HepG2 (cell line): ENCODE measurements around the gene SFXN5. TPM values are rescaled to one million over a fixed set of nuclear protein-coding genes. Genes with fewer than 3 reads are reported as not detected.

Experiments used
- CBX1 ChIP-seq: IDR thresholded peaks from one replicate; pipeline ENCODE4 v1.6.1; 2016; ENCODE audit warnings: antibody characterized with exemption, low read depth
- ELF1 ChIP-seq: sonication (generic); formaldehyde crosslinking; IDR thresholded peaks from 2 replicates; pipeline ENCODE4 v1.4.0; 2020; ENCODE audit warnings: missing genetic modification reagents
- FOXM1 ChIP-seq: sonication (generic); formaldehyde crosslinking; IDR thresholded peaks from 2 replicates; pipeline ENCODE4 v1.5.0; 2020; ENCODE audit warnings: missing genetic modification reagents
- IKZF4 ChIP-seq: sonication (generic); formaldehyde crosslinking; IDR thresholded peaks from 2 replicates; pipeline ENCODE4 v1.5.1; 2020; ENCODE audit warnings: borderline replicate concordance, mild to moderate bottlenecking, low read depth, missing genetic modification reagents; ENCODE audit errors: not compliant biosample characterization
- KDM6A ChIP-seq: IDR thresholded peaks from 2 replicates; pipeline ENCODE4 v1.6.1; 2016; ENCODE audit warnings: low read depth
- MAFF ChIP-seq: IDR thresholded peaks from 2 replicates; pipeline ENCODE4 v1.6.1; 2011; ENCODE audit warnings: low read depth, low read length, improper control_type of control experiment
- NFIB ChIP-seq: sonication (generic); formaldehyde crosslinking; IDR thresholded peaks from 2 replicates; pipeline ENCODE4 v1.9.0; 2021; ENCODE audit warnings: missing genetic modification reagents, mild to moderate bottlenecking, borderline replicate concordance
- NFKB2 ChIP-seq: sonication (generic); formaldehyde crosslinking; IDR thresholded peaks from 2 replicates; pipeline ENCODE4 v1.4.0; 2020; ENCODE audit warnings: missing genetic modification reagents, borderline replicate concordance
- NKX3-1 ChIP-seq: sonication (generic); formaldehyde crosslinking; IDR thresholded peaks from 2 replicates; pipeline ENCODE4 v1.5.0; 2020; ENCODE audit warnings: missing genetic modification reagents
- PTBP1 ChIP-seq: fragments of 200-400 bp; formaldehyde crosslinking; IDR thresholded peaks from 2 replicates; pipeline ENCODE4 v1.6.1; 2018; ENCODE audit warnings: low read length, low read depth; ENCODE audit not compliant: poor library complexity, severe bottlenecking
- RBM39 ChIP-seq: fragments of 200-400 bp; formaldehyde crosslinking; IDR thresholded peaks from one replicate; pipeline ENCODE4 v1.6.1; 2018; ENCODE audit warnings: antibody characterized with exemption, mild to moderate bottlenecking, low read depth, low read length; ENCODE audit not compliant: poor library complexity, severe bottlenecking
- TBX2 ChIP-seq: sonication (generic); formaldehyde crosslinking; IDR thresholded peaks from 2 replicates; pipeline ENCODE4 v1.5.0; 2020; ENCODE audit warnings: missing genetic modification reagents, mild to moderate bottlenecking, borderline replicate concordance
- ZNF136 ChIP-seq: sonication (generic); formaldehyde crosslinking; IDR thresholded peaks from 2 replicates; pipeline ENCODE4 v1.8.1; 2022; ENCODE audit warnings: low read depth, mild to moderate bottlenecking, moderate library complexity, missing genetic modification reagents
- ZNF282 ChIP-seq: fragments of 450-650 bp; IDR thresholded peaks from 2 replicates; pipeline ENCODE4 v1.6.1; 2018; ENCODE audit not compliant: partially characterized antibody
- ZNF333 ChIP-seq: sonication (generic); formaldehyde crosslinking; IDR thresholded peaks from 2 replicates; pipeline ENCODE4 v1.4.0; 2020; ENCODE audit warnings: mild to moderate bottlenecking, missing genetic modification reagents, borderline replicate concordance
- polyA plus RNA-seq, 8 experiments: library from polyadenylated mRNA; depleted of rRNA in 3 of 8; stranded (reverse) in 7 of 8; unstranded in 1 of 8; fragments of >200 nt; fragmentation: Illumina TruSeq in 4 of 8; extraction: Trizol in 4 of 8; gene quantifications; 2 replicates each; pipeline versions ENCODE4 v1.2.1 to v1.2.3, GENCODE V29; 2011 to 2016; ENCODE audit warnings: low read depth in 4 of 8, missing spikeins in 1 of 8, mixed read lengths in 1 of 8; ENCODE audit not compliant: insufficient read depth in 1 of 8
- total RNA-seq, 5 experiments: library from RNA; depleted of rRNA; stranded (reverse); fragments of >200 nt; fragmentation: Illumina TruSeq; extraction: Trizol; gene quantifications; 2 replicates each; pipeline ENCODE4 v1.2.3, GENCODE V29; 2016; ENCODE audit warnings: low read depth in 1 of 5
- TF ChIP-seq, protein P1 (sequence below): IDR thresholded peaks from 2 replicates; pipeline ENCODE4 v1.6.1; 2016; ENCODE audit warnings: low read depth, missing genetic modification reagents, missing compliant biosample characterization
- TF ChIP-seq, protein P2 (sequence below): sonication (generic); formaldehyde crosslinking; IDR thresholded peaks from 2 replicates; pipeline ENCODE4 v1.4.0; 2020; ENCODE audit warnings: missing genetic modification reagents
- TF ChIP-seq, protein P3 (sequence below): sonication (generic); formaldehyde crosslinking; IDR thresholded peaks from 2 replicates; pipeline ENCODE4 v1.4.0; 2020; ENCODE audit warnings: missing genetic modification reagents

SFXN5 gene
- total and polyA plus RNA-seq, 2 of the 13 experiments (the other 11 are each of a cell fraction or from before 2014, with no cell fraction given), result 34.9 to 37.4 TPM

DNA sequence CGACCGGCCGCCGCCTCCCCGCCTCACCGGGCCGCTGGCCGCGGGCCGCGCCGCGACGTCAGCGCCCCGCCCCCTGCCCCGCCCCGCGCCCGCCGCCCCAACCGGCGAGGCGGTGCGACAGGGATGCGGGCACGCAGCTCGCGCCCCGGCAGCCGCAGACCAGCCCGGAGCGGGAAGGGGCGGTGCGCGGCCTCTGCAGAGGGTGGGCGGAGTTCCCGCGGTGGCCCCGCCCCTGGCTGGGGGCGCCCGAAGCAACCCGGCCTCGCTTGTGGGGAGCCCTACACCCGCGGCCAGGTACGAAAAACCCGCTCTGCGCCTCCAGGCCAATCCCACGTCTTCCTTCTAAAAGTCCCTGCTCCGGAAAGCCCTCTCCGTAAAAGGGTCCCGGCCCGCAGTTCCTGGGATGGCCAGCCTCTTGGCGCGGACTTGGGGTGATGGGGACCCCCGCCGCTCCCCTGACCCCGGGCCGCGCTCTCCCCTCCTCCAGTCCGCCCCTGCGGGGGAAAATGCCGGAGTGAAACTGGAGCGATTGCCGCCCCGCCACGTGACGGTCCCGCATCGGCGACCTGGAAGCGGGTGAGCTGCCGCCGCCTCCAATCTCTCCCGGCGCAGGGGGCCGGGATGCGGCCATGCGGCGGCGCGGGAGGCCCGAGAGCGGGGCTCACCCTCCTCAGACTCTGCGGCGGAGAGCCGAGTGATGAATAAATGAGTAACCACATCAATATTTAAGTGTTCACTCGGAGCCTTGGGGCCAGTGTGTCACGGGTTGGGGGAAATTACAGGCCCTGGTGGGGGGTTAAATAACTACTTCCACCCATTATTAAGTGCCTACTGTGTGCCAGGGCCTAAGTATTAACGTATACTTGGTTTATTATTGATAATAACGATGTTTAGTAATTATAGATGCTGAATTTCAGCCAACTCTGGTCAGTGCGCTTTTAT lies 41.7 kb upstream of the SFXN5 start, which contains the start of gene RAB11FIP5 (continued):
- TF ChIP-seq, protein P1, sequence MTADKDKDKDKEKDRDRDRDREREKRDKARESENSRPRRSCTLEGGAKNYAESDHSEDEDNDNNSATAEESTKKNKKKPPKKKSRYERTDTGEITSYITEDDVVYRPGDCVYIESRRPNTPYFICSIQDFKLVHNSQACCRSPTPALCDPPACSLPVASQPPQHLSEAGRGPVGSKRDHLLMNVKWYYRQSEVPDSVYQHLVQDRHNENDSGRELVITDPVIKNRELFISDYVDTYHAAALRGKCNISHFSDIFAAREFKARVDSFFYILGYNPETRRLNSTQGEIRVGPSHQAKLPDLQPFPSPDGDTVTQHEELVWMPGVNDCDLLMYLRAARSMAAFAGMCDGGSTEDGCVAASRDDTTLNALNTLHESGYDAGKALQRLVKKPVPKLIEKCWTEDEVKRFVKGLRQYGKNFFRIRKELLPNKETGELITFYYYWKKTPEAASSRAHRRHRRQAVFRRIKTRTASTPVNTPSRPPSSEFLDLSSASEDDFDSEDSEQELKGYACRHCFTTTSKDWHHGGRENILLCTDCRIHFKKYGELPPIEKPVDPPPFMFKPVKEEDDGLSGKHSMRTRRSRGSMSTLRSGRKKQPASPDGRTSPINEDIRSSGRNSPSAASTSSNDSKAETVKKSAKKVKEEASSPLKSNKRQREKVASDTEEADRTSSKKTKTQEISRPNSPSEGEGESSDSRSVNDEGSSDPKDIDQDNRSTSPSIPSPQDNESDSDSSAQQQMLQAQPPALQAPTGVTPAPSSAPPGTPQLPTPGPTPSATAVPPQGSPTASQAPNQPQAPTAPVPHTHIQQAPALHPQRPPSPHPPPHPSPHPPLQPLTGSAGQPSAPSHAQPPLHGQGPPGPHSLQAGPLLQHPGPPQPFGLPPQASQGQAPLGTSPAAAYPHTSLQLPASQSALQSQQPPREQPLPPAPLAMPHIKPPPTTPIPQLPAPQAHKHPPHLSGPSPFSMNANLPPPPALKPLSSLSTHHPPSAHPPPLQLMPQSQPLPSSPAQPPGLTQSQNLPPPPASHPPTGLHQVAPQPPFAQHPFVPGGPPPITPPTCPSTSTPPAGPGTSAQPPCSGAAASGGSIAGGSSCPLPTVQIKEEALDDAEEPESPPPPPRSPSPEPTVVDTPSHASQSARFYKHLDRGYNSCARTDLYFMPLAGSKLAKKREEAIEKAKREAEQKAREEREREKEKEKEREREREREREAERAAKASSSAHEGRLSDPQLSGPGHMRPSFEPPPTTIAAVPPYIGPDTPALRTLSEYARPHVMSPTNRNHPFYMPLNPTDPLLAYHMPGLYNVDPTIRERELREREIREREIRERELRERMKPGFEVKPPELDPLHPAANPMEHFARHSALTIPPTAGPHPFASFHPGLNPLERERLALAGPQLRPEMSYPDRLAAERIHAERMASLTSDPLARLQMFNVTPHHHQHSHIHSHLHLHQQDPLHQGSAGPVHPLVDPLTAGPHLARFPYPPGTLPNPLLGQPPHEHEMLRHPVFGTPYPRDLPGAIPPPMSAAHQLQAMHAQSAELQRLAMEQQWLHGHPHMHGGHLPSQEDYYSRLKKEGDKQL (CRISPR knock-in tag), result no peak
- TF ChIP-seq IKZF4 (CRISPR knock-in tag), result no peak
- peak; percentile 71 for TF ChIP-seq PTBP1
- 0 out of 2 replicates have a peak, but pooled peaks have one; percentile 24 for TF ChIP-seq ZNF333 (CRISPR knock-in tag)
- TF ChIP-seq, protein P2, sequence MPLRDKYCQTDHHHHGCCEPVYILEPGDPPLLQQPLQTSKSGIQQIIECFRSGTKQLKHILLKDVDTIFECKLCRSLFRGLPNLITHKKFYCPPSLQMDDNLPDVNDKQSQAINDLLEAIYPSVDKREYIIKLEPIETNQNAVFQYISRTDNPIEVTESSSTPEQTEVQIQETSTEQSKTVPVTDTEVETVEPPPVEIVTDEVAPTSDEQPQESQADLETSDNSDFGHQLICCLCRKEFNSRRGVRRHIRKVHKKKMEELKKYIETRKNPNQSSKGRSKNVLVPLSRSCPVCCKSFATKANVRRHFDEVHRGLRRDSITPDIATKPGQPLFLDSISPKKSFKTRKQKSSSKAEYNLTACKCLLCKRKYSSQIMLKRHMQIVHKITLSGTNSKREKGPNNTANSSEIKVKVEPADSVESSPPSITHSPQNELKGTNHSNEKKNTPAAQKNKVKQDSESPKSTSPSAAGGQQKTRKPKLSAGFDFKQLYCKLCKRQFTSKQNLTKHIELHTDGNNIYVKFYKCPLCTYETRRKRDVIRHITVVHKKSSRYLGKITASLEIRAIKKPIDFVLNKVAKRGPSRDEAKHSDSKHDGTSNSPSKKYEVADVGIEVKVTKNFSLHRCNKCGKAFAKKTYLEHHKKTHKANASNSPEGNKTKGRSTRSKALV, result 0 out of 2 replicates have a peak, but pooled peaks have one; percentile 25
- TF ChIP-seq TBX2 (CRISPR knock-in tag), result peak; percentile 32; the same call in 1 of the 2 replicates
- TF ChIP-seq MAFF, result no peak
- TF ChIP-seq KDM6A (CRISPR knock-in tag), result no peak
- no peak for TF ChIP-seq FOXM1 (CRISPR knock-in tag)
- no peak for TF ChIP-seq NKX3-1 (CRISPR knock-in tag)
- TF ChIP-seq ELF1 (CRISPR knock-in tag), result peak; percentile 25; the same call in 1 of the 2 replicates
- TF ChIP-seq, protein P3, sequence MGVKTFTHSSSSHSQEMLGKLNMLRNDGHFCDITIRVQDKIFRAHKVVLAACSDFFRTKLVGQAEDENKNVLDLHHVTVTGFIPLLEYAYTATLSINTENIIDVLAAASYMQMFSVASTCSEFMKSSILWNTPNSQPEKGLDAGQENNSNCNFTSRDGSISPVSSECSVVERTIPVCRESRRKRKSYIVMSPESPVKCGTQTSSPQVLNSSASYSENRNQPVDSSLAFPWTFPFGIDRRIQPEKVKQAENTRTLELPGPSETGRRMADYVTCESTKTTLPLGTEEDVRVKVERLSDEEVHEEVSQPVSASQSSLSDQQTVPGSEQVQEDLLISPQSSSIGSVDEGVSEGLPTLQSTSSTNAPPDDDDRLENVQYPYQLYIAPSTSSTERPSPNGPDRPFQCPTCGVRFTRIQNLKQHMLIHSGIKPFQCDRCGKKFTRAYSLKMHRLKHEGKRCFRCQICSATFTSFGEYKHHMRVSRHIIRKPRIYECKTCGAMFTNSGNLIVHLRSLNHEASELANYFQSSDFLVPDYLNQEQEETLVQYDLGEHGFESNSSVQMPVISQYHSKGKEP (CRISPR knock-in tag), result no peak
- peak; percentile 17 for TF ChIP-seq CBX1
- no peak; the same call in 1 of the 2 replicates for TF ChIP-seq NFKB2 (CRISPR knock-in tag)
- TF ChIP-seq ZNF282, result no peak
- TF ChIP-seq ZNF136 (CRISPR knock-in tag), result no peak
- TF ChIP-seq RBM39, result no peak
- no peak for TF ChIP-seq NFIB (CRISPR knock-in tag)
